ENCODE data around the gene RNF217. TPM values are rescaled to one million over a fixed set of nuclear protein-coding genes. Genes with fewer than 3 reads are reported as not detected.

The RNF217 gene
- total and polyA plus RNA-seq, 2 of the 8 experiments (the other 6 are each of a cell fraction or from before 2014, with no cell fraction given): 2.0 to 8.9 TPM

- CTCF ChIA-PET (ENCODE audit: partially characterized antibody): no interaction called here
- no peak overlapping the region for H3K4ac ChIP-seq (replicated peaks; ENCODE audit: insufficient read length, low read depth, low read length)
- no peak for TF ChIP-seq TEAD4 (IDR thresholded peaks at IDR 0.05; ENCODE audit: low read depth, low read length)
- TF ChIP-seq JUN (IDR thresholded peaks at IDR 0.05; ENCODE audit: low read depth, low read length): no peak
- no peak for TF ChIP-seq JUND (IDR thresholded peaks at IDR 0.05; ENCODE audit: low read length)
- no peak for TF ChIP-seq KDM4A (IDR thresholded peaks at IDR 0.05; ENCODE audit: low read depth, low read length, severe bottlenecking)
- no peak for TF ChIP-seq YY1 (IDR thresholded peaks at IDR 0.05; ENCODE audit: low read depth, low read length)
- no peak for TF ChIP-seq RFX5 (IDR thresholded peaks at IDR 0.05; ENCODE audit: borderline replicate concordance, low read depth, low read length)
- TF ChIP-seq SP4 (IDR thresholded peaks at IDR 0.05; ENCODE audit: low read length): no peak
- no peak for TF ChIP-seq SP2 (IDR thresholded peaks at IDR 0.05; ENCODE audit: low read length)
- no peak for TF ChIP-seq CHD2 (IDR thresholded peaks at IDR 0.05; ENCODE audit: low read length)
- no peak for TF ChIP-seq POLR2A (IDR thresholded peaks at IDR 0.05; ENCODE audit: control extremely low read depth in 1 of 2, low read depth in 2 of 2, low read length in 2 of 2)
- TF ChIP-seq CHD1 (IDR thresholded peaks at IDR 0.05; ENCODE audit: low read depth, low read length): no peak
- TF ChIP-seq TAF7 (optimal IDR thresholded peaks at IDR 0.05; ENCODE audit: borderline replicate concordance, low read depth, low read length): no peak
- TF ChIP-seq SAP30 (IDR thresholded peaks at IDR 0.05; ENCODE audit: insufficient read depth, insufficient replicate concordance, low read length): no peak
- no peak for TF ChIP-seq ATF3 (IDR thresholded peaks at IDR 0.05; ENCODE audit: insufficient read depth, low read depth, low read length)
- TF ChIP-seq TCF12 (IDR thresholded peaks at IDR 0.05; ENCODE audit: low read depth, low read length): no peak
Observed at GRCh38 chr6:124917769-124918168, 44.5 kb upstream of the RNF217 start.

More at GRCh38 chr6:124917769-124918168, 44.5 kb upstream of the RNF217 start:
- Histone ChIP-seq H4K20me1 (replicated peaks in 1 of 2; ENCODE audit: control insufficient read depth in 1 of 2, insufficient read depth in 2 of 2, low read length in 2 of 2) (no peaks in the 10 kb centered on the region), H3K23ac (ENCODE audit: insufficient read length) (no peak overlapping the region), H3K79me2 (ENCODE audit: control insufficient read depth in 1 of 2, insufficient read depth in 2 of 2, low read length in 2 of 2) (no peaks in the 10 kb centered on the region), H3K56ac (replicated peaks; ENCODE audit: insufficient read length, low read depth, low read length) (no peak overlapping the region), H3K9ac (replicated peaks in 1 of 4; ENCODE audit: extremely low read depth in 1 of 4, low read depth in 3 of 4, low read length in 3 of 4) (no peak overlapping the region), H3K27ac (ENCODE audit: low read depth, low read length) (no peak overlapping the region), H2BK120ac (replicated peaks; ENCODE audit: low read depth, low read length) (no peak overlapping the region), H2BK20ac (ENCODE audit: low read length) (no peak overlapping the region), H2BK15ac (ENCODE audit: low read length) (no peak overlapping the region), H4K5ac (ENCODE audit: insufficient read length, low read depth, low read length) (no peak overlapping the region), H2BK12ac (ENCODE audit: low read depth, low read length) (no peak overlapping the region), H3K79me1 (ENCODE audit: low read depth, low read length) (no peaks in the 10 kb centered on the region), H3K23me2 (ENCODE audit: low read depth, low read length) (no peaks in the 10 kb centered on the region), H3K4me2 (ENCODE audit: insufficient read depth in 1 of 2, low read depth in 2 of 2, low read length in 2 of 2) (no peak overlapping the region), H3K18ac (ENCODE audit: extremely low read depth, low read length) (no peak overlapping the region), H2AK5ac (ENCODE audit: low read depth, low read length) (no peak overlapping the region), H3K14ac (ENCODE audit: insufficient read length) (no peak overlapping the region), H4K91ac (replicated peaks; ENCODE audit: insufficient read length, low read length) (no peak overlapping the region), H3K27me3 (replicated peaks in 1 of 4; ENCODE audit: control insufficient read depth in 3 of 4, extremely low read depth in 1 of 4, insufficient read depth in 3 of 4, low read length in 3 of 4) (no peaks in the 10 kb centered on the region), H3K4me3 (ENCODE audit: extremely low read depth in 1 of 4, insufficient read depth in 2 of 4, low read depth in 3 of 4, low read length in 4 of 4) (no peak overlapping the region), H4K8ac (ENCODE audit: extremely low read depth, insufficient read depth, low read length) (no peak overlapping the region), H3K36me3 (ENCODE audit: control insufficient read depth in 2 of 4, insufficient read depth in 4 of 4, low read length in 3 of 4) (no peaks in the 10 kb centered on the region), H3K9me3 (ENCODE audit: insufficient read depth in 2 of 2, low read depth in 1 of 2, low read length in 1 of 2) (peaks cover 8 to 10% of the 10 kb centered on the region in 2 experiments), H2AFZ (ENCODE audit: low read length) (no peak overlapping the region), H3K4me1 (replicated peaks in 1 of 4; ENCODE audit: control insufficient read depth in 3 of 4, insufficient read depth in 4 of 4, low read length in 3 of 4) (no peaks in the 10 kb centered on the region), H2BK5ac (ENCODE audit: low read depth, low read length) (no peak overlapping the region)
- WGBS, 2 experiments (ENCODE audit: extremely low coverage in 1 of 2, insufficient coverage in 1 of 2, insufficient read length in 1 of 2, insufficient replicate concordance in 2 of 2, low coverage in 1 of 2, low lambda C conversion rate in 2 of 2, missing lambda C conversion rate in 1 of 2): 85% methylated on average over 1 of the region's 1 CpG; no CpG with 5 or more reads in 1 of the 2 experiments
- FAIRE-seq (no peak), DNase-seq (ENCODE audit: low read depth in 1 of 2, low spot score in 2 of 2) (no peak)
- POLR2A ChIA-PET (ENCODE audit: partially characterized antibody): no interaction called here

All from H1 (cell line).